ENCODE results near the gene PDZRN3.

- TF ChIP-seq POLR2AphosphoS5 (IDR thresholded peaks at IDR 0.05; ENCODE audit: low read depth, low read length) (no peak), ELF1 (IDR thresholded peaks at IDR 0.05) (no peak), MAX (IDR thresholded peaks at IDR 0.05; ENCODE audit: low read depth) (no peak), CTCF (IDR thresholded peaks at IDR 0.05) (no peak), REST (IDR thresholded peaks at IDR 0.05; ENCODE audit: low read depth, low read length) (no peak), RAD21 (IDR thresholded peaks at IDR 0.05; ENCODE audit: low read length) (no peak), USF2 (IDR thresholded peaks at IDR 0.05; ENCODE audit: borderline replicate concordance, low read depth, low read length) (no peak), FOSL2 (IDR thresholded peaks at IDR 0.05; ENCODE audit: borderline replicate concordance, low read depth) (no peak), MEF2A (IDR thresholded peaks at IDR 0.05; ENCODE audit: borderline replicate concordance, low read depth) (no peak), NRF1 (IDR thresholded peaks at IDR 0.05; ENCODE audit: low read depth, low read length) (no peak), TCF12 (IDR thresholded peaks at IDR 0.05) (no peak), CHD2 (IDR thresholded peaks at IDR 0.05; ENCODE audit: low read length, partially characterized antibody) (no peak), GABPA (IDR thresholded peaks at IDR 0.05; ENCODE audit: low read depth) (no peak), EP300 (IDR thresholded peaks at IDR 0.05; ENCODE audit: borderline replicate concordance in 1 of 2, low read depth in 1 of 2, low read length in 1 of 2) (no peak)
Observed at GRCh38 chr3:73623346-73623745, 1.4 kb downstream of the PDZRN3 start.

Measured in SK-N-SH (cell line).